GM23338 (cell line): ENCODE data around the gene DNAJC10. TPM values are rescaled to one million over a fixed set of nuclear protein-coding genes. Genes with fewer than 3 reads are reported as not detected.
A peak's percentile ranks its signal among the peaks of the same experiment; 100 is the strongest.

ENCODE experiments used
- ATAC-seq: fragments of 200-7000 bp; cut with Tn5 transposase; 3 replicates; pipeline ENCODE4 v1.9.1; 2020
- DNase-seq: peaks from one replicate; pipeline ENCODE4 v3.0.0-alpha.2; 2015; ENCODE audit warnings: low spot score
- H2AFZ ChIP-seq: fragments of 200-600 bp; sonication (generic); 2 replicates; pipeline ENCODE4 v1.8.0; 2016; ENCODE audit warnings: antibody characterized with exemption, mild to moderate bottlenecking, moderate library complexity
- H3F3A ChIP-seq: fragments of 200-600 bp; sonication (generic); replicated peaks from 2 replicates; pipeline ENCODE4 v1.8.0; 2017; ENCODE audit warnings: antibody characterized with exemption, mixed run types, low read depth
- H3K27ac ChIP-seq: fragments of 200-600 bp; sonication (generic); 2 replicates; pipeline ENCODE4 v1.6.1; 2016; ENCODE audit warnings: low read depth
- H3K27me3 ChIP-seq: fragments of 200-600 bp; sonication (generic); 2 replicates; pipeline ENCODE4 v1.8.0; 2016; ENCODE audit warnings: mild to moderate bottlenecking, mixed run types, moderate library complexity; ENCODE audit not compliant: insufficient read depth
- H3K36me3 ChIP-seq: fragments of 200-600 bp; sonication (generic); 2 replicates; pipeline ENCODE4 v1.8.0; 2016; ENCODE audit warnings: mild to moderate bottlenecking; ENCODE audit not compliant: insufficient read depth
- H3K4me1 ChIP-seq: fragments of 200-600 bp; sonication (generic); 2 replicates; pipeline ENCODE4 v1.8.0; 2016; ENCODE audit warnings: mild to moderate bottlenecking, moderate library complexity; ENCODE audit not compliant: insufficient read depth
- H3K4me2 ChIP-seq: fragments of 200-600 bp; sonication (generic); 2 replicates; pipeline ENCODE4 v1.7.1; 2017; ENCODE audit warnings: mixed run types
- H3K4me3 ChIP-seq: fragments of 200-600 bp; sonication (generic); 2 replicates; pipeline ENCODE4 v1.6.1; 2016; ENCODE audit warnings: mixed run types
- H3K79me2 ChIP-seq: fragments of 200-600 bp; sonication (generic); replicated peaks from 2 replicates; pipeline ENCODE4 v1.8.0; 2017; ENCODE audit warnings: mild to moderate bottlenecking; ENCODE audit not compliant: insufficient read depth
- H3K9me2 ChIP-seq: fragments of 200-600 bp; sonication (generic); 2 replicates; pipeline ENCODE4 v1.8.0; 2017; ENCODE audit not compliant: insufficient read depth
- H4K20me1 ChIP-seq: fragments of 200-600 bp; sonication (generic); replicated peaks from 2 replicates; pipeline ENCODE4 v1.8.0; 2017; ENCODE audit warnings: mild to moderate bottlenecking; ENCODE audit not compliant: insufficient read depth
- H3K27ac Mint-ChIP-seq: 2 replicates; pipeline ENCODE4 v1.8.0; 2020; ENCODE audit warnings: inconsistent platforms, mild to moderate bottlenecking, moderate library complexity, mixed read lengths
- H3K27me3 Mint-ChIP-seq: 3 replicates; pipeline ENCODE4 v1.8.0; 2022; ENCODE audit warnings: low read depth, mild to moderate bottlenecking, moderate library complexity, mixed read lengths, inconsistent platforms; ENCODE audit not compliant: insufficient read depth, poor library complexity
- H3K36me3 Mint-ChIP-seq: 3 replicates; pipeline ENCODE4 v1.8.0; 2021; ENCODE audit warnings: low read depth, mild to moderate bottlenecking, inconsistent platforms, moderate library complexity, mixed read lengths
- H3K4me1 Mint-ChIP-seq: 3 replicates; pipeline ENCODE4 v1.8.0; 2020; ENCODE audit warnings: mild to moderate bottlenecking, inconsistent platforms, mixed read lengths
- H3K4me3 Mint-ChIP-seq: 3 replicates; pipeline ENCODE4 v1.8.0; 2021; ENCODE audit warnings: moderate library complexity, mild to moderate bottlenecking, inconsistent platforms, mixed read lengths
- H3K9me3 Mint-ChIP-seq: 3 replicates; pipeline ENCODE4 v1.8.0; 2020; ENCODE audit warnings: moderate library complexity, mild to moderate bottlenecking, inconsistent platforms, mixed read lengths
- CREB1 ChIP-seq: fragments of 250-450 bp; sonication (Bioruptor Pico); IDR thresholded peaks from 2 replicates; pipeline ENCODE4 v1.5.0; 2020; ENCODE audit warnings: low read depth, mild to moderate bottlenecking, moderate library complexity
- CTCF ChIP-seq, 2 experiments: fragments of 200-600 bp in 1 of 2; sonication (generic) in 1 of 2; conservative IDR thresholded peaks; 2 replicates each; pipeline versions ENCODE4 v1.5.1 to v1.6.1; 2016 to 2017; ENCODE audit warnings: antibody characterized with exemption in 2 of 2, low read depth in 2 of 2, mild to moderate bottlenecking in 2 of 2, moderate library complexity in 1 of 2
- ETS1 ChIP-seq: IDR thresholded peaks from 2 replicates; pipeline ENCODE4 v1.6.1; 2016; ENCODE audit warnings: antibody characterized with exemption
- EZH2 ChIP-seq: fragments of 200-600 bp; sonication (generic); IDR thresholded peaks from one replicate; pipeline ENCODE4 v1.8.0; 2017; ENCODE audit warnings: antibody characterized with exemption, mild to moderate bottlenecking, low read depth; ENCODE audit not compliant: unreplicated experiment
- EZH2phosphoT487 ChIP-seq: fragments of 200-600 bp; sonication (generic); IDR thresholded peaks from one replicate; pipeline ENCODE4 v1.8.1; 2018; ENCODE audit warnings: antibody characterized with exemption; ENCODE audit not compliant: unreplicated experiment
- JUNB ChIP-seq: IDR thresholded peaks from one replicate; pipeline ENCODE4 v1.6.1; 2016; ENCODE audit warnings: antibody characterized with exemption; ENCODE audit not compliant: unreplicated experiment
- NANOG ChIP-seq: IDR thresholded peaks from 2 replicates; pipeline ENCODE4 v1.6.1; 2016; ENCODE audit warnings: antibody characterized with exemption, borderline replicate concordance
- POLR2AphosphoS5 ChIP-seq: IDR thresholded peaks from 2 replicates; pipeline ENCODE4 v1.6.1; 2016; ENCODE audit warnings: antibody characterized with exemption, low read depth
- REST ChIP-seq: IDR thresholded peaks from one replicate; pipeline ENCODE4 v1.6.1; 2018; ENCODE audit warnings: antibody characterized with exemption; ENCODE audit not compliant: unreplicated experiment
- STAT1 ChIP-seq: IDR thresholded peaks from one replicate; pipeline ENCODE4 v1.6.1; 2016; ENCODE audit warnings: antibody characterized with exemption; ENCODE audit not compliant: unreplicated experiment
- ZNF114 ChIP-seq: fragments of 250-450 bp; sonication (Bioruptor Pico); IDR thresholded peaks from 2 replicates; pipeline ENCODE4 v1.5.0; 2020; ENCODE audit warnings: mild to moderate bottlenecking, moderate library complexity
- ZNF331 ChIP-seq: fragments of 250-450 bp; sonication (Bioruptor Pico); IDR thresholded peaks from 2 replicates; pipeline ENCODE4 v1.5.0; 2020; ENCODE audit warnings: low read depth, mild to moderate bottlenecking, moderate library complexity
- ZNF462 ChIP-seq: fragments of 250-450 bp; sonication (Bioruptor Pico); IDR thresholded peaks from 2 replicates; pipeline ENCODE4 v1.5.0; 2020; ENCODE audit warnings: mild to moderate bottlenecking, moderate library complexity
- polyA plus RNA-seq: library from polyadenylated mRNA; unstranded; fragments of >200 nt; fragmentation: Nextera tagmentation; extraction: Ambion mirVana; gene quantifications from 2 replicates; pipeline ENCODE4 v1.2.1, GENCODE V29; 2016
- total RNA-seq: library from RNA; depleted of rRNA; stranded (reverse); fragments of >200 nt; shearing (Covaris generic); gene quantifications from 2 replicates; pipeline ENCODE4 v1.2.3, GENCODE V29; 2014

DNAJC10 gene
- total and polyA plus RNA-seq, 2 experiments from 2014 or later, result 41.9 to 83.1 TPM

GRCh38 chr2:182818925-182819324, 102.9 kb downstream of the DNAJC10 start:
- DNase-seq (peak; percentile 68), ATAC-seq (peak; percentile 95)
- Histone ChIP-seq H3K27ac (peak overlapping the region; percentile 79), H3K79me2 (no peaks in the 10 kb centered on the region), H3F3A (no peaks in the 10 kb centered on the region), H2AFZ (no peak overlapping the region), H3K4me3 (peak overlapping the region; percentile 7; the same call in 1 of the 2 replicates), H3K27me3 (no peaks in the 10 kb centered on the region), H3K36me3 (no peaks in the 10 kb centered on the region), H3K4me1 (peaks cover 33% of the 10 kb centered on the region), H3K4me2 (peak overlapping the region; percentile 36), H4K20me1 (no peaks in the 10 kb centered on the region), H3K9me2 (no peaks in the 10 kb centered on the region)
- no peaks in the 10 kb centered on the region for H3K9me3 Mint-ChIP-seq
- no peaks in the 10 kb centered on the region for H3K27me3 Mint-ChIP-seq
- H3K4me3 Mint-ChIP-seq, result peak overlapping the region; percentile 49
- no peak for TF ChIP-seq ETS1
- no peak for TF ChIP-seq POLR2AphosphoS5
- peak; percentile 60; the same call in 1 of the 2 replicates for TF ChIP-seq NANOG
- no peak for TF ChIP-seq JUNB
- TF ChIP-seq ZNF462, result peak; percentile 87
- no peak for TF ChIP-seq EZH2
- TF ChIP-seq STAT1, result no peak
- no peak for TF ChIP-seq EZH2phosphoT487
- no peak for TF ChIP-seq CREB1 (CRISPR knock-in tag)
- TF ChIP-seq ZNF114 (CRISPR knock-in tag), result no peak
- no peak for TF ChIP-seq CTCF (conservative IDR thresholded peaks at IDR 0.05; ENCODE audit: low read depth in 2 of 2)
- no peak for TF ChIP-seq REST
- no peak for TF ChIP-seq ZNF331 (CRISPR knock-in tag)
- peak overlapping the region; percentile 93 for H3K27ac Mint-ChIP-seq
- no peaks in the 10 kb centered on the region for H3K36me3 Mint-ChIP-seq
- H3K4me1 Mint-ChIP-seq, result peaks cover 29% of the 10 kb centered on the region
